ENCODE results near the gene F2RL2. TPM values are rescaled to one million over a fixed set of nuclear protein-coding genes. Genes with fewer than 3 reads are reported as not detected.

F2RL2 gene
- total and polyA plus RNA-seq, 5 experiments from 2014 or later = 0.08 to 0.80 (median 0.70) TPM; not detected in 2

DNA sequence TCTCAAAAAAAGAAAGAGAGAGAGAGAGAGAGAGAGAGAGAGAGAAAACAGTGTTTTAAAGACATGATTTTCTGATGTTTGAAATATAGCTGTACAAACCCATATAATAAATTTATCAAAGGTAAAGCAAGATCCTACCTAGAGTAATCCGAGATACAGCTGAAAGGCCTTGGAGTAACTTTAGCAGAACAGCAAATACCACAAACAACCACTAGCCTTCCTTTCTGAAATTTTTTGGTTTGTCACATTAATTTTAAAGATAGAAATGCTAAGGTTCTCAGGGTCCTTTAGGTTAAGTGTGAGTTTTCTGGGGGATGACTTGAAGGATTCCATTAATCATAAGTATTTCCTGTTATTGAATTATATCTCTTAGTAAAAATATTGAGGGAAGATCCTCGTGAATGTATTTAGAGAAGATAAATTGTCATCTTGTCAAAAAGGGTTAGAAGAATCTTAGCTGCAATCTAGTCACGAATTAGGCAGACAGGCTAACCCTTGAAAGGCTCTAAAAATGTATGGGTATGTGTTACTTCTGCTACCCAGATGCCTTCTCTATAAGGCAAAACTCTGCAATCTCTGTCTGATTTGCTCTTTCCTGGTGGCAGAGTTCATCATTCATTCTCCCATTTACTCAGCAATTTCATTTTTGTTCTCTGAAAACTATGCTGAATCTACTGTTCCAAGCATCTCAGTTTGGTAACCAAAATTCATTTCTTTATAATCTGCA lies 27.3 kb downstream of the F2RL2 start:
- ATAC-seq (no peak), DNase-seq (no peak)
- H3K27me3 Mint-ChIP-seq = no peaks in the 10 kb centered on the region
- H3K27ac Mint-ChIP-seq = peak overlapping the region in 6 of 10 donors; percentile 3 to 71 (median 56)
- H3K4me3 Mint-ChIP-seq = no peak overlapping the region
- H3K4me1 Mint-ChIP-seq = peaks cover 0 to 6% (median under 1%) of the 10 kb centered on the region in 4 donors
- peaks cover 6 to 70% (median 25%) of the 10 kb centered on the region in 3 donors for H3K36me3 Mint-ChIP-seq
- H3K9me3 Mint-ChIP-seq = no peaks in the 10 kb centered on the region
- POLR2A ChIA-PET = no interaction called here

DNA sequence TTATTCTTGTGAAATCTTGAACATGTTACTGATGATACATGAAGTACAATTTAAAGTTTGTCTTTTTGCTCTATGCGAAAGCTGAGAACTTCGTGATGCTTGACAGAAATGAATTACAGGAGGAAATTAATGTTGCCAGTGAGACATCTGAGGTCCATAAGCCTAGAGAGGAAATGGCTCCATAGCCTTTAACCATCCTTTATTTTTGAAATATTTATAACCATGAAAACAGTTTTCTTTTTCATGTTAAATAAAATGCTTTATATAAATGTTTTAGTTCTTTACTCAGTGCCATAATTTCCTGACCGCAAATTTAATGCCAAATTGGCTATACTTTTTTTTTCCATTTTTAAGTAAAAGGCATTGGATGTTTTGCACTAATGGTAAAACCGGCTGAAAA lies 29.1 kb downstream of the F2RL2 start:
- ATAC-seq (no peak), DNase-seq (no peak)
- peaks cover 0 to 6% (median under 1%) of the 10 kb centered on the region in 4 donors for H3K4me1 Mint-ChIP-seq
- H3K9me3 Mint-ChIP-seq = no peaks in the 10 kb centered on the region
- POLR2A ChIA-PET = no interaction called here
- H3K27me3 Mint-ChIP-seq = no peaks in the 10 kb centered on the region
- no peak overlapping the region for H3K4me3 Mint-ChIP-seq
- H3K36me3 Mint-ChIP-seq = peaks cover 6 to 78% (median 21%) of the 10 kb centered on the region in 3 donors
- peak overlapping the region in 2 of 10 donors; percentile 27 to 46 for H3K27ac Mint-ChIP-seq

DNA sequence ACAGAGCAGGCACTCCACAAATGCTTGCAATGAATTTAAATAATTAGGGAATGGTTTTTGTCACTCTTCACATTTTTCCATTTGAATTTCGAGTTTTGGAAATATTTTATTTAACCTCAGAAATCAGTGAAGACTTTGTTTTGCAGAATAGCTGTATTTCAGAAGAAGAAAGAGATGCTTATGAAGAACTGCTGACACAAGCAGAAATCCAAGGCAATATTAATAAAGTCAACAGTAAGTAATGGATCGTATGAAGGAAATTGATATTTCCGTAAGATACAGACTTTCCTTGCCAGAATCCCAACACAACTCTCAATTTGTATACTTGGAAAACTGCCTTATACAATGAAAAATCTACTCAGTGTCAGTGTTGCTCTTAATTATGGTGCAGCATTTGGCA lies 30.5 kb downstream of the F2RL2 start:
- POLR2A ChIA-PET = no interaction called here
- Mint-ChIP-seq H3K36me3 (peaks cover 6 to 86% (median 21%) of the 10 kb centered on the region in 3 donors), H3K9me3 (no peaks in the 10 kb centered on the region), H3K4me1 (peaks cover 0 to 6% (median under 1%) of the 10 kb centered on the region in 4 donors), H3K27me3 (no peaks in the 10 kb centered on the region), H3K27ac (peak overlapping the region in 2 of 10 donors; percentile 6 to 7), H3K4me3 (no peak overlapping the region)
- DNase-seq (no peak), ATAC-seq (no peak)

DNA sequence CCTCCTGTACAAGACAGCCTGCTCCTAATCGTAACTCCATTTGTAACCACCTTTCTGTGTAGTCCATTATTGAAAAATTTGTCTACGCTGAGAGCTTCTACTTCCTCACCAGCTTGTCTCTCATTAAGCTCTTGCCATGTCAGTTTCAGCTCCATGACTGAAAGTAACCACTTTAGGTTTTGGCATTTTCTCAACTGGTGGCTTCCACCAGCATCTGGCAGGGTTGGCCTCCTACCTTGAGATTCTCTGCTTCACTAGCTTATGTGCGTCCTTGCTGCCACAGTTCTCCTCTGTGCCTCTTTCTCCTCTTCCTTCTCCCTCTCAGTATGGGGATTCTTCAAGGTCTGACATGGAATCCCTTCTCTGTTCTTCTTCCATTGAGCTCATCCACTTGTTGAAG lies 31.8 kb downstream of the F2RL2 start:
- Mint-ChIP-seq H3K4me3 (no peak overlapping the region), H3K27ac (peak overlapping the region in 3 of 10 donors; percentile 1 to 6 (median 5)), H3K27me3 (no peaks in the 10 kb centered on the region), H3K9me3 (no peaks in the 10 kb centered on the region), H3K4me1 (peaks cover 0 to 5% (median under 1%) of the 10 kb centered on the region in 4 donors), H3K36me3 (peaks cover 6 to 74% (median 21%) of the 10 kb centered on the region in 3 donors)
- no peak for ATAC-seq
- no peak for DNase-seq
- POLR2A ChIA-PET = no interaction called here

DNA sequence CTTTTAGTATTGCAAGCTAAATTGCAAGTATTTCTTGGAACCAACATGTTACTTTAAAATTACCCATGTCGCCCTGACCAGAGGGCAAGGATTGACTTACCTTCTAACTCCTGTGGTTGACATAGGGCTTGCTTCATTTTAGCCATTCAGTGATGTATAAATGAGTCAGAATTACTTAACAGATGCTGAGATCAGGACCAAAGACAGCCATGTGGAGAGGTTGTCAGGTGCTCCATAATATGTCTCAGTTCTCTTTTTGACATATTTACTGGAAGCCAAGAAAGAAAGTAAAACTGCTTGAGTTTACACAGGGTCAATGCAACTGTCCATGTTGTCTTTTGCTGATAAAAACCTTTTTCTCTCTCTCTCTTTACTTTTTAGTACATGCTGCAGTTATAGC lies 33.2 kb downstream of the F2RL2 start:
- DNase-seq (no peak), ATAC-seq (no peak)
- Mint-ChIP-seq H3K27me3 (no peaks in the 10 kb centered on the region), H3K36me3 (peaks cover 6 to 67% (median 21%) of the 10 kb centered on the region in 3 donors), H3K4me3 (no peak overlapping the region), H3K4me1 (peaks cover 0 to 1% (median 0%) of the 10 kb centered on the region in 4 donors), H3K9me3 (no peaks in the 10 kb centered on the region), H3K27ac (no peak overlapping the region)
- POLR2A ChIA-PET = no interaction called here

DNA sequence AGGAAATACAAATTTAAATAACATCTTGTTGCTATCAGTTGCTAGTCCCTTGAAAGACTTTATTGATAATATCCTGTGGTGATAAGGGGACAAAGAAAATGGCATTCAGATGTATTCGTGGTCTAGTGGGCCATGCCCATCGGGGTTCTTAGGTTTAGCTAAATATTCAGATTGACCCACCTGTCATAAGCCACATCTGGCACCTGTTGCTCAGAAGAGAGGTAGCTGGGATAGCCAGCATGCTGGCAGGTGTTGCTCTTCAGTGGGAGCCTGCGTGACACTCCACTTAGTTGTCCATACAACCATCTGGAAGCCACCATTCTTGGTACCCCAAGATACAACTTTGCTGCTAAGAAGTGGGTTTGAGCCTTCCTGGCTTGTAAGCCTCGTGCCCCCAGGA lies 36.7 kb downstream of the F2RL2 start:
- H3K36me3 Mint-ChIP-seq = peaks cover 2 to 45% (median 5%) of the 10 kb centered on the region in 3 donors
- no peak overlapping the region for H3K4me3 Mint-ChIP-seq
- no peaks in the 10 kb centered on the region for H3K27me3 Mint-ChIP-seq
- DNase-seq (no peak), ATAC-seq (no peak)
- peaks cover 0 to 14% (median under 1%) of the 10 kb centered on the region in 4 donors for H3K4me1 Mint-ChIP-seq
- H3K9me3 Mint-ChIP-seq = no peaks in the 10 kb centered on the region
- H3K27ac Mint-ChIP-seq = no peak overlapping the region
- POLR2A ChIA-PET = interaction anchor here (0.6 kb wide), 1 partner anchor 38 kb away, joined by 3 read pairs; no protein-coding TSS in a partner anchor

DNA sequence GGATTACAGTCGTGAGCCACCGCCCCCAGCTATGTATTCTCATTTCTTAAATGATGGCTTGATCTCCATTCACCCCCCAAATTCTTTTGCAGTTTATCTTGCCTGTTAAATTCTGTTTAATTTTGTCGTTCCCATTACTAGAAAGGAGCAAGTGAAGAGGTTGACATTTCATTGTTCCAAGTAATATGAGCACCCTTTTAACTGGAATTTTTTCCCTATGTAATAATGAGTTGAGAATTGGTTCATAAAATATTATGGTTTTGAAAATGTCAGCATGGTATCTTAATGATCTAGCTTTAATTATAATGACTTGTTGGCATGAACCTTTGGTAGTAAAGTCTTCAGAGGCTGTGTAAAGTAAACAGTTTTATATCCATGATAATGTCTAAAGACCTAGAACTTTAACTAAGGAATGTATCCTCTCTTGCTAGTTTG lies 37.4 kb downstream of the F2RL2 start:
- H3K4me1 Mint-ChIP-seq = peaks cover 0 to 14% (median under 1%) of the 10 kb centered on the region in 4 donors
- H3K9me3 Mint-ChIP-seq = no peaks in the 10 kb centered on the region
- DNase-seq (no peak), ATAC-seq (no peak)
- no peaks in the 10 kb centered on the region for H3K27me3 Mint-ChIP-seq
- H3K36me3 Mint-ChIP-seq = peaks cover 0 to 40% (median 2%) of the 10 kb centered on the region in 3 donors
- peak overlapping the region in 2 of 10 donors; percentile 9 to 44 for H3K27ac Mint-ChIP-seq
- no peak overlapping the region for H3K4me3 Mint-ChIP-seq
- POLR2A ChIA-PET = no interaction called here

DNA sequence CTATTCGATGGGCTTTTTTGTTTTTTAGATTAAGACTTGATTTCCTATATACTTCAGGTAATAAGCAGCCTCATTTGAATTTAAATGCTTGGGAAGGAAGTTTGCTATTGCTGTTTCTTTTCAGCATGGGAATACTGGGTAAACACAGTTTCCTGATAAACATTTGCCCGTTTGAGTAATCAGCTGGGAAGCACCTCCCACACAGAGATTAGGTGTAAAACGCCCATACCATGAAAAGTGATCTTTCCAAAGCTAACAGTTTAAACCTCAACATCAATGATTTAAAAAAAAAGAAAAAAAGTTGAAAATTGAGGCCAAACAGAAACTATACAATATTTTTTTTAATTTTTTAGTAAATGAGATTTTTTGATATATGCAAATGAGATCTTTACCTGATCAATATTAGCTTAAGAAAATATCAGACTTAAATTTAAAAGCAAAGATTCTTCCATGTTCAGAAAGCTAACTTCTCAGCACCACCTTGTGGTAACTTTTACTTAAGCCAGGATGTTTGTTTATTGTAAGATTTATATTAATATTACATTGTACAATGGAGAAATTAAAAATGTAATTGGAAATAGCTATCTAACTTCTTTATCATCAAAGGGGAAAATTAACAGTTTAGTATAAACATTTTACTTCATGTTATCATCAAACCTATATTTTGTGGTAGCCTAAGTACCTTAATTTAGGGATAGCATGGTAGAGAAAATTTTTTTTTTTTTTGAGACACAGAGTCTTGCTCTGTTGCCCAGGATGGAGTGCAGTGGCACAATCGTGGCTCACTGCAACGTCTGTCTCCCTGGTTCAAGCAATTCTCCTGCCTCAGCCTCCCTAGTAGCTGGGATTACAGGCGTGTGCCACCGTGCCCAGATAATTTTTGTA lies 39.8 kb downstream of the F2RL2 start:
- H3K9me3 Mint-ChIP-seq = no peaks in the 10 kb centered on the region
- no peak for ATAC-seq
- POLR2A ChIA-PET = interaction anchor here (2.5 kb wide), 1 partner anchor 180 kb away, joined by 10 read pairs; the partner anchor contains the start of gene IQGAP2
- H3K27me3 Mint-ChIP-seq = no peaks in the 10 kb centered on the region
- H3K4me3 Mint-ChIP-seq = no peak overlapping the region
- peaks cover 0 to 14% (median 3%) of the 10 kb centered on the region in 4 donors for H3K4me1 Mint-ChIP-seq
- DNase-seq = peak in 3 of 10 donors; percentile 26 to 44 (median 41)
- H3K36me3 Mint-ChIP-seq = peaks cover 0 to 27% (median 2%) of the 10 kb centered on the region in 3 donors
- peak overlapping the region in 1 of 10 donors; percentile 66 for H3K27ac Mint-ChIP-seq

DNA sequence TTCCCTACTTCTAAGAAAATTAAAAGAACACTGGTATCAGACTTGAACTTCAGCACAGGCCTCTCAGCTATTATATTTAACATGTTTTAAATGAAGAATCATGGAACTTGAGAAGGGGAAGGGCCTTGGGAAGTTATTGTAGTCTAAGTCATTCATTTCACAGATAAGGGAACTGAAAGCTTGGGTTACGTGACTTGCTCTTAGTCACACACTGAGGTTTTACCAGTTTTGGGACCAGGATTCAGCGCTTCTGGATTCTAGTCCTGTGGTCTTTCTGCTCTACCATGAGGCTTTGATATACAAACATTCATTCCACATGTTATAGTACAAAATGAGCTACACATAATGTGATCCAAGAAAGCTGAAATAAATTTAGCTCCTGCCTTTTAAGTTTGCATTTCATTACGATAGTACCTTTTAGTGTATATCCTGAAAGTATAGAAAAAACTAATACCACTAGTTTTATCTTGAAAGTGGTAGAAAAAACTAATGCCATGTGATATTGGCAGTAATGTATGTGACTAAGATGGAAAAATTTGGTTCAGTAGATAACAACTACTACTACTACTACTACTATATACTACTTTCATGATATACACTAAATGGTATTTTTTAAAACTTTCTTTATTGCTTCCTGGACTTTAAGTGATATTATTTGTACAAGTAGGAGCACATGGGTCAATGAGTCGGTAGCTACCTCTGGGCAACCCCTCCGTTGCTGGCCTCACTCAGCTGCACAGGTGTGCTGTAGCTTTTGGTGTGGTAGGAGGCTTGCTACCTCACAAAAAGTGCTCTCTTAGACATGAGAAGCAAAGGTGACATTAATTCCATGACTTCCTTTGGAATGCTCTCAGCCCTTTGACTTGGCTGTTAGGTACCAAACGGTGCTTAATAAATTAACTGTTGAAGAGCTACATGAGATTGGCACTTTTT lies 40.7 kb downstream of the F2RL2 start:
- DNase-seq (no peak), ATAC-seq (no peak)
- Mint-ChIP-seq H3K9me3 (no peaks in the 10 kb centered on the region), H3K36me3 (peaks cover 0 to 32% (median 2%) of the 10 kb centered on the region in 3 donors), H3K27me3 (no peaks in the 10 kb centered on the region), H3K4me1 (peaks cover 2 to 21% (median 5%) of the 10 kb centered on the region in 4 donors), H3K4me3 (no peak overlapping the region), H3K27ac (peak overlapping the region in 2 of 10 donors; percentile 23 to 66)
- POLR2A ChIA-PET = interaction anchor here (0.6 to 2.5 kb wide), 2 partner anchors 179 to 310 kb away, joined by 3 to 10 read pairs; partner anchors contain the start of gene IQGAP2

DNA sequence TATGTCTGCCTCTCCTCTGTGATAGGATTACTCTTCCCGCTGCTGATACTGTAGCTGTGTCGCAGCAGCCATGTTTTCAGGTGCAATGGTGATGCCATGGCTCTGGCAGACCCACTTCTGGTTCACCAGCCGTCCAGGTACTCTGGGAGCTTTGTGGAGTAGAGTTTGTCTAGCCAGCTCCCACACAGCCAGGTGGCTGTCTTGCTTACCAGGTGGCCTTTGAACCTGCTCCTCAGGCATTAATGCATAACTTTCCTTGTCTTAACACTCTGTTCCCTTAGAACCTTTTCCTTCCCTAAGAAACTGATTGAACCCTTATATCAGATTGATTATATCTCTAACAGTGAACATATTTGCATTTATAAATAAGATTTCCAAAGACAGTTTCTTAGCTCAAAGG lies 42.2 kb downstream of the F2RL2 start:
- ATAC-seq (no peak), DNase-seq (no peak)
- POLR2A ChIA-PET = no interaction called here
- Mint-ChIP-seq H3K27me3 (no peaks in the 10 kb centered on the region), H3K36me3 (peaks cover 2 to 42% (median 4%) of the 10 kb centered on the region in 3 donors), H3K27ac (peak overlapping the region in 2 of 10 donors; percentile 7 to 14), H3K4me3 (no peak overlapping the region), H3K9me3 (no peaks in the 10 kb centered on the region), H3K4me1 (peaks cover 2 to 24% (median 5%) of the 10 kb centered on the region in 4 donors)

DNA sequence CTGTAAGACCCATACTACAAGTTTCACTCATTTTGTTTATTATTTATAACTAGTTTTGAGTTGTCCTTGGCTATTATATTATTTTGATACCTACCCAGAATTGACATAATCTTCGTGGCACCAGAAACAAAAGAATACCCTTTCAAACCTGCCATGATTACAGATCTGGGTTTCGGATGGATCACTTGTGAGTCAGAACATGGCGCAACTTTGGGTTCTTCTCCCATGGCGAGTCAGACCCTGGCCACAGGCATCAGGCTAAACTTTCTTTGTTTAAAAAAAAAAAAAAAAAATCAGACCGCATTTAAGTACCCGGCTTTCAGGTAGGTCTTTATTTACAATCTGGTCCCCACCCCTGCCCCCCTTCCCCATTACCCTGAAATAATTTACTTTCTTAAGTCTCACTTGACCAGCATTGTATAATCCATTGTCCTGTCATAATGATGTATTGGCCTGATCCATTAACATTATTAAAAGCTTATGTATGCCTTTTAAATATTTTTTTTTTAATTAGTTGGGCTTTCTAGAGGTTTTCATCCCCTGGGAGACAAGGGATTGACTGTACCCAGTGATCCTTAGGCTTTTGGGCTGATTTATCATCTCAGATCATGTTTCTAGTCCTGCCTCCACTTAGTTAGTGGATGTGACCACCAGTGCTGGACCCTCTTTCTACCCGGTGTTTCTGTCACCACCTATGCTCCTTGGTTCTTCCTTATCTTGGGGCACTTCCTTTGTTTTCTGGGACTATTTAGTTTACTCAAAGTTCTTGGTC lies 43.9 kb downstream of the F2RL2 start:
- H3K27ac Mint-ChIP-seq = no peak overlapping the region
- ATAC-seq = no peak
- H3K4me1 Mint-ChIP-seq = peaks cover 2 to 24% (median 5%) of the 10 kb centered on the region in 4 donors
- H3K4me3 Mint-ChIP-seq = no peak overlapping the region
- POLR2A ChIA-PET = no interaction called here
- no peaks in the 10 kb centered on the region for H3K27me3 Mint-ChIP-seq
- H3K36me3 Mint-ChIP-seq = peaks cover 2 to 43% (median 4%) of the 10 kb centered on the region in 3 donors
- DNase-seq = no peak
- H3K9me3 Mint-ChIP-seq = no peaks in the 10 kb centered on the region
